GM21723 (cell line): Measurements from ENCODE around the gene LUC7L.
"Not testable (repeated sequence)": the region's sequence is repeated elsewhere in the genome, so short reads cannot be mapped to it uniquely, and the experiment has no call there.

ENCODE experiments used
- ATAC-seq: cut with Tn5 transposase; IDR thresholded peaks from one replicate; pipeline ENCODE4 v1.9.1; 2021; ENCODE audit warnings: mild to moderate bottlenecking, moderate library complexity; ENCODE audit not compliant: unreplicated experiment

The LUC7L gene

DNA sequence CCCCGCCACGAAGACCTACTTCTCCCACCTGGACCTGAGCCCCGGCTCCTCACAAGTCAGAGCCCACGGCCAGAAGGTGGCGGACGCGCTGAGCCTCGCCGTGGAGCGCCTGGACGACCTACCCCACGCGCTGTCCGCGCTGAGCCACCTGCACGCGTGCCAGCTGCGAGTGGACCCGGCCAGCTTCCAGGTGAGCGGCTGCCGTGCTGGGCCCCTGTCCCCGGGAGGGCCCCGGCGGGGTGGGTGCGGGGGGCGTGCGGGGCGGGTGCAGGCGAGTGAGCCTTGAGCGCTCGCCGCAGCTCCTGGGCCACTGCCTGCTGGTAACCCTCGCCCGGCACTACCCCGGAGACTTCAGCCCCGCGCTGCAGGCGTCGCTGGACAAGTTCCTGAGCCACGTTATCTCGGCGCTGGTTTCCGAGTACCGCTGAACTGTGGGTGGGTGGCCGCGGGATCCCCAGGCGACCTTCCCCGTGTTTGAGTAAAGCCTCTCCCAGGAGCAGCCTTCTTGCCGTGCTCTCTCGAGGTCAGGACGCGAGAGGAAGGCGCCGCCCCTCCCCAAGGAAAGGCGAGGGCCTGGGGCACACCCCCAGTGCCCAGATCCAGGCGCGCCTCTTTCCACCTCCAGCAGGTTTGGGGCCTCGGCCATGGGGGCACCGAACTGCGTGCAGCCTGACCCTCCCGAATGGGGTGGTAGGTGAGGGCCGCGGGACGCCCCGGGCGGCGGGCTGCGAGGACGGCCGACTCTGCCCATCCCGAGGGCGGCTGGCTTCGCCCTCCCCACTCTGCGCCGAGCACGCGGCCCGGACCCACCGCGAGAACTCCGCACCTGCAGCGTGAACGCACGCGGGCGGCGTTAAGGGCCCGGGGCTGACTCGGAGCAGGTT, 48.3 kb downstream of the LUC7L start:
- no peak for ATAC-seq

DNA sequence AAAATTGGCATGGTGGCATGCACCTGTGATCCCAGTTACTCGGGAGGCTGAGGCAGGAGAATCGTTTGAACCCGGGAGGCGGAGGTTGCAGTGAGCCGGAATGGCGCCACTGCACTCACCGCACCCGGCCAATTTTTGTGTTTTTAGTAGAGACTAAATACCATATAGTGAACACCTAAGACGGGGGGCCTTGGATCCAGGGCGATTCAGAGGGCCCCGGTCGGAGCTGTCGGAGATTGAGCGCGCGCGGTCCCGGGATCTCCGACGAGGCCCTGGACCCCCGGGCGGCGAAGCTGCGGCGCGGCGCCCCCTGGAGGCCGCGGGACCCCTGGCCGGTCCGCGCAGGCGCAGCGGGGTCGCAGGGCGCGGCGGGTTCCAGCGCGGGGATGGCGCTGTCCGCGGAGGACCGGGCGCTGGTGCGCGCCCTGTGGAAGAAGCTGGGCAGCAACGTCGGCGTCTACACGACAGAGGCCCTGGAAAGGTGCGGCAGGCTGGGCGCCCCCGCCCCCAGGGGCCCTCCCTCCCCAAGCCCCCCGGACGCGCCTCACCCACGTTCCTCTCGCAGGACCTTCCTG, 49.1 kb downstream of the LUC7L start, which contains the start of gene HBQ1:
HBQ1 (plus strand) TSS at position 359 of the 575 bp plus-strand sequence; CDS start at position 387, 28 bp downstream.
- ATAC-seq: no peak

DNA sequence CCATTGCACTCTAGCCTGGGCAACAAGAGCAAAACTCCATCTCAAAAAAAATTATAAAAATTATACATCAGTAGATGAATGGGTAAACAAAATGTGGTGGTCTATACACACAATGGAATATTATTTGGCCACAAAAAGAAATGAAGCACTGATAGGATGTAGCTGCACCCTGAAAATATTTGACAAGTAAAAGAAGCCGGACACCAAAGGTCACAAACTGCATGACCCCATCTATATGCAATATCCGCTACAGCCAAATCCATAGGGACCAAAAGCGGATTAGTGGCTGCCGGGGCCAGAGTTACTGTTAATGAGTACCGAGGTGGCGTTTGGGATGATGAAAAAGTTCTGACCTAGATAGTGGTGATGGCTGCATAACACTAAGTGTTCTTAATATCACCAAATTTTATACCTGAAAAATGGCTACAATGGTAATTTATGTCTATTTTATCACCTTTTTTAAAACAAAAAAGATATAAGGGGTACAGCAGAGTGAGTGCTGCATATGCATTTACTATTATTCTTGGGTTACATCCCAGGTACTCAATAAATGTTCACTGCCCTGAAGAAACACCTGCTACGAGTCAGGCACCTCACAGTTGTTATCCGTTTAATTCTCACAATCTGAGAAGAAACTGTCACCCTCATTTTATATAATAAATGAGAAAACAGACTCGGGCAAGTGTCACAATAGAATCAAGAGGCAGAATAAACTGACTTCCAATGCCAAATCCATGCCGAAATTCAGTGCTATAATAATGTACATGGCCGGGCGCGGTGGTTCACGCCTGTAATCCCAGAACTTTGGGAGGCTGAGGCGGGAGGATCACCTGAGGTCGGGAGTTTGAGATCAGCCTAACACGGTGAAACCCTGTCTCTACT, 49.8 kb downstream of the LUC7L start:
- ATAC-seq: no peak

DNA sequence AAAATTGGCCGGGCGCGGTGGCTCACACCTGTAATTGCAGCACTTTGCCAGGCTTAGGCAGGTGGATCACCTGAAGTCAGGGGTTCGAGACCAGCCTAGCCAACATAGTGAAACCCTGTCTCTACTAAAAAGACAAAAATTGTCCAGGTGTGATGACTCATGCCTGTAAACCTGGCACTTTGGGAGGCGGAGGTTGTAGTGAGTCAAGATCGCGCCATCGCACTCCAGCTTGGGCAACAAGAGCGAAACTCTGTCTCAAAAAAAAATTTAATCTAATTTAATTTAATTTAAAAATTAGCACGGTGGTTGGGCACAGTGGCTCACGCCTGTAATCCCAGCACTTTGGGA, 50.6 kb downstream of the LUC7L start:
- no peak for ATAC-seq

DNA sequence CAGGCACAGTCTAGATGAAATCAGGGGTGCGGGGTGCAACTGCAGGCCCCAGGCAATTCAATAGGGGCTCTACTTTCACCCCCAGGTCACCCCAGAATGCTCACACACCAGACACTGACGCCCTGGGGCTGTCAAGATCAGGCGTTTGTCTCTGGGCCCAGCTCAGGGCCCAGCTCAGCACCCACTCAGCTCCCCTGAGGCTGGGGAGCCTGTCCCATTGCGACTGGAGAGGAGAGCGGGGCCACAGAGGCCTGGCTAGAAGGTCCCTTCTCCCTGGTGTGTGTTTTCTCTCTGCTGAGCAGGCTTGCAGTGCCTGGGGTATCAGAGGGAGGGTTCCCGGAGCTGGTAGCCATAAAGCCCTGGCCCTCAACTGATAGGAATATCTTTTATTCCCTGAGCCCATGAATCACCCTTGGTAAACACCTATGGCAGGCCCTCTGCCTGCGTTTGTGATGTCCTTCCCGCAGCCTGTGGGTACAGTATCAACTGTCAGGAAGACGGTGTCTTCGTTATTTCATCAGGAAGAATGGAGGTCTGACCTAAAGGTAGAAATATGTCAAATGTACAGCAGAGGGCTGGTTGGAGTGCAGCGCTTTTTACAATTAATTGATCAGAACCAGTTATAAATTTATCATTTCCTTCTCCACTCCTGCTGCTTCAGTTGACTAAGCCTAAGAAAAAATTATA, 51.1 kb downstream of the LUC7L start:
- no peak for ATAC-seq

DNA sequence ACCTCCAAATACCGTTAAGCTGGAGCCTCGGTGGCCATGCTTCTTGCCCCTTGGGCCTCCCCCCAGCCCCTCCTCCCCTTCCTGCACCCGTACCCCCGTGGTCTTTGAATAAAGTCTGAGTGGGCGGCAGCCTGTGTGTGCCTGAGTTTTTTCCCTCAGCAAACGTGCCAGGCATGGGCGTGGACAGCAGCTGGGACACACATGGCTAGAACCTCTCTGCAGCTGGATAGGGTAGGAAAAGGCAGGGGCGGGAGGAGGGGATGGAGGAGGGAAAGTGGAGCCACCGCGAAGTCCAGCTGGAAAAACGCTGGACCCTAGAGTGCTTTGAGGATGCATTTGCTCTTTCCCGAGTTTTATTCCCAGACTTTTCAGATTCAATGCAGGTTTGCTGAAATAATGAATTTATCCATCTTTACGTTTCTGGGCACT, 51.8 kb downstream of the LUC7L start:
- ATAC-seq: no peak

DNA sequence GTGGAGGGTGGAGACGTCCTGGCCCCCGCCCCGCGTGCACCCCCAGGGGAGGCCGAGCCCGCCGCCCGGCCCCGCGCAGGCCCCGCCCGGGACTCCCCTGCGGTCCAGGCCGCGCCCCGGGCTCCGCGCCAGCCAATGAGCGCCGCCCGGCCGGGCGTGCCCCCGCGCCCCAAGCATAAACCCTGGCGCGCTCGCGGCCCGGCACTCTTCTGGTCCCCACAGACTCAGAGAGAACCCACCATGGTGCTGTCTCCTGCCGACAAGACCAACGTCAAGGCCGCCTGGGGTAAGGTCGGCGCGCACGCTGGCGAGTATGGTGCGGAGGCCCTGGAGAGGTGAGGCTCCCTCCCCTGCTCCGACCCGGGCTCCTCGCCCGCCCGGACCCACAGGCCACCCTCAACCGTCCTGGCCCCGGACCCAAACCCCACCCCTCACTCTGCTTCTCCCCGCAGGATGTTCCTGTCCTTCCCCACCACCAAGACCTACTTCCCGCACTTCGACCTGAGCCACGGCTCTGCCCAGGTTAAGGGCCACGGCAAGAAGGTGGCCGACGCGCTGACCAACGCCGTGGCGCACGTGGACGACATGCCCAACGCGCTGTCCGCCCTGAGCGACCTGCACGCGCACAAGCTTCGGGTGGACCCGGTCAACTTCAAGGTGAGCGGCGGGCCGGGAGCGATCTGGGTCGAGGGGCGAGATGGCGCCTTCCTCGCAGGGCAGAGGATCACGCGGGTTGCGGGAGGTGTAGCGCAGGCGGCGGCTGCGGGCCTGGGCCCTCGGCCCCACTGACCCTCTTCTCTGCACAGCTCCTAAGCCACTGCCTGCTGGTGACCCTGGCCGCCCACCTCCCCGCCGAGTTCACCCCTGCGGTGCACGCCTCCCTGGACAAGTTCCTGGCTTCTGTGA, 52.5 kb downstream of the LUC7L start, which contains the start of gene HBA1:
HBA1 (plus strand) TSS at position 204 of the 906 bp plus-strand sequence; CDS start at position 241, 37 bp downstream.
- ATAC-seq: not testable (repeated sequence)

DNA sequence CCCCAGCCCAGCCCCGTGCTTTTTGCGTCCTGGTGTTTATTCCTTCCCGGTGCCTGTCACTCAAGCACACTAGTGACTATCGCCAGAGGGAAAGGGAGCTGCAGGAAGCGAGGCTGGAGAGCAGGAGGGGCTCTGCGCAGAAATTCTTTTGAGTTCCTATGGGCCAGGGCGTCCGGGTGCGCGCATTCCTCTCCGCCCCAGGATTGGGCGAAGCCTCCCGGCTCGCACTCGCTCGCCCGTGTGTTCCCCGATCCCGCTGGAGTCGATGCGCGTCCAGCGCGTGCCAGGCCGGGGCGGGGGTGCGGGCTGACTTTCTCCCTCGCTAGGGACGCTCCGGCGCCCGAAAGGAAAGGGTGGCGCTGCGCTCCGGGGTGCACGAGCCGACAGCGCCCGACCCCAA, 53.2 kb downstream of the LUC7L start:
- ATAC-seq: not testable (repeated sequence)

DNA sequence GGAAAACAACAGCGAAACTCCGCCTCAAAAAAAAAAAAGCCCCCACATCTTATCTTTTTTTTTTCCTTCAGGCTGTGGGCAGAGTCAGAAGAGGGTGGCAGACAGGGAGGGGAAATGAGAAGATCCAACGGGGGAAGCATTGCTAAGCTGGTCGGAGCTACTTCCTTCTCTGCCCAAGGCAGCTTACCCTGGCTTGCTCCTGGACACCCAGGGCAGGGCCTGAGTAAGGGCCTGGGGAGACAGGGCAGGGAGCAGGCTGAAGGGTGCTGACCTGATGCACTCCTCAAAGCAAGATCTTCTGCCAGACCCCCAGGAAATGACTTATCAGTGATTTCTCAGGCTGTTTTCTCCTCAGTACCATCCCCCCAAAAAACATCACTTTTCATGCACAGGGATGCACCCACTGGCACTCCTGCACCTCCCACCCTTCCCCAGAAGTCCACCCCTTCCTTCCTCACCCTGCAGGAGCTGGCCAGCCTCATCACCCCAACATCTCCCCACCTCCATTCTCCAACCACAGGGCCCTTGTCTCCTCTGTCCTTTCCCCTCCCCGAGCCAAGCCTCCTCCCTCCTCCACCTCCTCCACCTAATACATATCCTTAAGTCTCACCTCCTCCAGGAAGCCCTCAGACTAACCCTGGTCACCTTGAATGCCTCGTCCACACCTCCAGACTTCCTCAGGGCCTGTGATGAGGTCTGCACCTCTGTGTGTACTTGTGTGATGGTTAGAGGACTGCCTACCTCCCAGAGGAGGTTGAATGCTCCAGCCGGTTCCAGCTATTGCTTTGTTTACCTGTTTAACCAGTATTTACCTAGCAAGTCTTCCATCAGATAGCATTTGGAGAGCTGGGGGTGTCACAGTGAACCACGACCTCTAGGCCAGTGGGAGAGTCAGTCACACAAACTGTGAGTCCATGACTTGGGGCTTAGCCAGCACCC, 54.0 kb downstream of the LUC7L start:
- no peak for ATAC-seq

DNA sequence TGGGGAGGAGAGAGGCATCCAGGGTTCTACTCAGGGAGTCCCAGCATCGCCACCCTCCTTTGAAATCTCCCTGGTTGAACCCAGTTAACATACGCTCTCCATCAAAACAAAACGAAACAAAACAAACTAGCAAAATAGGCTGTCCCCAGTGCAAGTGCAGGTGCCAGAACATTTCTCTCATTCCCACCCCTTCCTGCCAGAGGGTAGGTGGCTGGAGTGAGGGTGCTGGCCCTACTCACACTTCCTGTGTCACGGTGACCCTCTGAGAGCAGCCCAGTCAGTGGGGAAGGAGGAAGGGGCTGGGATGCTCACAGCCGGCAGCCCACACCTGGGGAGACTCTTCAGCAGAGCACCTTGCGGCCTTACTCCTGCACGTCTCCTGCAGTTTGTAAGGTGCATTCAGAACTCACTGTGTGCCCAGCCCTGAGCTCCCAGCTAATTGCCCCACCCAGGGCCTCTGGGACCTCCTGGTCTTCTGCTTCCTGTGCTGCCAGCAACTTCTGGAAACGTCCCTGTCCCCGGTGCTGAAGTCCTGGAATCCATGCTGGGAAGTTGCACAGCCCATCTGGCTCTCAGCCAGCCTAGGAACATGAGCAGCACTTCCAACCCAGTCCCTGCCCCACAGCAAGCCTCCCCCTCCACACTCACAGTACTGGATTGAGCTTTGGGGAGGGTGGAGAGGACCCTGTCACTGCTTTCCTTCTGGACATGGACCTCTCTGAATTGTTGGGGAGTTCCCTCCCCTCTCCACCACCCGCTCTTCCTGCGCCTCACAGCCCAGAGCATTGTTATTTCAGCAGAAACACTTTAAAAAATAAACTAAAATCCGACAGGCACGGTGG, 55.1 kb downstream of the LUC7L start:
- ATAC-seq: not testable (repeated sequence)

DNA sequence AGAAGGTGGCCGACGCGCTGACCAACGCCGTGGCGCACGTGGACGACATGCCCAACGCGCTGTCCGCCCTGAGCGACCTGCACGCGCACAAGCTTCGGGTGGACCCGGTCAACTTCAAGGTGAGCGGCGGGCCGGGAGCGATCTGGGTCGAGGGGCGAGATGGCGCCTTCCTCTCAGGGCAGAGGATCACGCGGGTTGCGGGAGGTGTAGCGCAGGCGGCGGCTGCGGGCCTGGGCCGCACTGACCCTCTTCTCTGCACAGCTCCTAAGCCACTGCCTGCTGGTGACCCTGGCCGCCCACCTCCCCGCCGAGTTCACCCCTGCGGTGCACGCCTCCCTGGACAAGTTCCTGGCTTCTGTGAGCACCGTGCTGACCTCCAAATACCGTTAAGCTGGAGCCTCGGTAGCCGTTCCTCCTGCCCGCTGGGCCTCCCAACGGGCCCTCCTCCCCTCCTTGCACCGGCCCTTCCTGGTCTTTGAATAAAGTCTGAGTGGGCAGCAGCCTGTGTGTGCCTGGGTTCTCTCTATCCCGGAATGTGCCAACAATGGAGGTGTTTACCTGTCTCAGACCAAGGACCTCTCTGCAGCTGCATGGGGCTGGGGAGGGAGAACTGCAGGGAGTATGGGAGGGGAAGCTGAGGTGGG, 55.9 kb downstream of the LUC7L start:
- not testable (repeated sequence) for ATAC-seq

DNA sequence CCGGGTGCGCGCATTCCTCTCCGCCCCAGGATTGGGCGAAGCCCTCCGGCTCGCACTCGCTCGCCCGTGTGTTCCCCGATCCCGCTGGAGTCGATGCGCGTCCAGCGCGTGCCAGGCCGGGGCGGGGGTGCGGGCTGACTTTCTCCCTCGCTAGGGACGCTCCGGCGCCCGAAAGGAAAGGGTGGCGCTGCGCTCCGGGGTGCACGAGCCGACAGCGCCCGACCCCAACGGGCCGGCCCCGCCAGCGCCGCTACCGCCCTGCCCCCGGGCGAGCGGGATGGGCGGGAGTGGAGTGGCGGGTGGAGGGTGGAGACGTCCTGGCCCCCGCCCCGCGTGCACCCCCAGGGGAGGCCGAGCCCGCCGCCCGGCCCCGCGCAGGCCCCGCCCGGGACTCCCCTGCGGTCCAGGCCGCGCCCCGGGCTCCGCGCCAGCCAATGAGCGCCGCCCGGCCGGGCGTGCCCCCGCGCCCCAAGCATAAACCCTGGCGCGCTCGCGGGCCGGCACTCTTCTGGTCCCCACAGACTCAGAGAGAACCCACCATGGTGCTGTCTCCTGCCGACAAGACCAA, 56.8 kb downstream of the LUC7L start, which contains the start of gene HBA2:
HBA2 (plus strand) TSS at position 503 of the 568 bp plus-strand sequence; CDS start at position 540, 37 bp downstream.
- ATAC-seq: not testable (repeated sequence)

DNA sequence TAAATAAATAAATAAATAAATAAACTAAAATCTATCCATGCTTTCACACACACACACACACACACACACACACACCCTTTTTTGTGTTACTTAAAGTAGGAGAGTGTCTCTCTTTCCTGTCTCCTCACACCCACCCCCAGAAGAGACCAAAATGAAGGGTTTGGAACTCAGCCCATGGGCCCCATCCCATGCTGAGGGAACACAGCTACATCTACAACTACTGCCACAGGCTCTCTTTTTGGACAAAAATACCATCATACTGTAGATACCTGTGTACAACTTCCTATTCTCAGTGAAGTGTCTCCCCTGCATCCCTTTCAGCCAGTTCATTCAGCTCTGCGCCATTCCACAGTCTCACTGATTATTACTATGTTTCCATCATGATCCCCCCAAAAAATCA, 58.5 kb downstream of the LUC7L start:
- ATAC-seq: no peak

DNA sequence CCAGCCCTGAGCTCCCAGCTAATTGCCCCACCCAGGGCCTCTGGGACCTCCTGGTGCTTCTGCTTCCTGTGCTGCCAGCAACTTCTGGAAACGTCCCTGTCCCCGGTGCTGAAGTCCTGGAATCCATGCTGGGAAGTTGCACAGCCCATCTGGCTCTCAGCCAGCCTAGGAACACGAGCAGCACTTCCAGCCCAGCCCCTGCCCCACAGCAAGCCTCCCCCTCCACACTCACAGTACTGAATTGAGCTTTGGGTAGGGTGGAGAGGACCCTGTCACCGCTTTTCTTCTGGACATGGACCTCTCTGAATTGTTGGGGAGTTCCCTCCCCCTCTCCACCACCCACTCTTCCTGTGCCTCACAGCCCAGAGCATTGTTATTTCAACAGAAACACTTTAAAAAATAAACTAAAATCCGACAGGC, 59.2 kb downstream of the LUC7L start:
- ATAC-seq: not testable (repeated sequence)

DNA sequence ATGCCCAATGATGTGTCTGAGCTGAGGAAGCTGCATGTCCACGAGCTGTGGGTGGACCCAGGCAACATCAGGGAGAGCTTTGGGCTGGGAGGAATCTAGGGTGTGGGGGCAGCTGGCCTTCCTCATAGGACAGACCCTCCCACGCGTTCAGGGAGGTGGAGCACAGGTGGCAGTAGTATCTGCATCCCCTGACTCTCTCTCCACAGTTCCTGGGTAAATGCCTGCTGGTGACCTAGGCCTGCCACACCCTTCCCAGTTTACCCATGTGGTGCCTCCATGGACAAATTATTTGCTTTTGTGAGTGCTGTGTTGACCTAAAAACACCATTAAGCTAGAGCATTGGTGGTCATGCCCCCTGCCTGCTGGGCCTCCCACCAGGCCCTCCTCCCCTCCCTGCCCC, 60.2 kb downstream of the LUC7L start:
- ATAC-seq: no peak

DNA sequence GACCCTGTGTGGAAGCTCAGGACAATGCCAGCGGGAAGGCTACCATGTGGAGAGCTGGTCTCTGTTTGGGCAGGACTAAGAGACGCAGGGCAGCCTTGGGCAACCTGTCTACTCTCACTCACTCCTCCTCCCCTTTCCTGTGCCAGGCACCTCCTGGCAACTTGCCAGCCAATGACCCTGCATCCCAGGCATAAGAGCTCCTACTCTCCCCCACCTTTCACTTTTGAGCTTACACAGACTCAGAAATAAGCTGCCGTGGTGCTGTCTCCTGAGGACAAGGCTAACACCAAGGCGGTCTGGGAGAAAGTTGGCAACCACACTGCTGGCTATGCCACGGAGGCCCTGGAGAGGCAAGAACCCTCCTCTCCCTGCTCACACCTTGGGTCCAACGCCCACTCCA, 60.8 kb downstream of the LUC7L start:
- no peak for ATAC-seq
